DND-41 (cell line): ENCODE results near the gene S100A1.

Experiments
- ATAC-seq: fragments of 200-7000 bp; cut with Tn5 transposase; 3 replicates; pipeline ENCODE4 v1.9.1; 2021; ENCODE audit warnings: low read depth; ENCODE audit not compliant: insufficient read depth
- DNase-seq: peaks from one replicate; pipeline ENCODE4 v3.0.0-alpha.2; 2020
- H2AFZ ChIP-seq: 2 replicates; pipeline ENCODE4 v1.6.0; 2012; ENCODE audit warnings: low read depth, low read length
- H3K27ac ChIP-seq: 2 replicates; pipeline ENCODE4 v1.5.1; 2012; ENCODE audit warnings: low read length, inconsistent platforms
- H3K27me3 ChIP-seq: fragments of 200-600 bp; sonication (generic); 2 replicates; pipeline ENCODE4 v1.6.0; 2012; ENCODE audit warnings: low read length, mild to moderate bottlenecking, inconsistent platforms; ENCODE audit not compliant: insufficient read depth, poor library complexity
- H3K36me3 ChIP-seq: 2 replicates; pipeline ENCODE4 v1.5.1; 2012; ENCODE audit warnings: low read length, inconsistent platforms; ENCODE audit not compliant: insufficient read depth
- H3K4me1 ChIP-seq: 2 replicates; pipeline ENCODE4 v1.5.1; 2012; ENCODE audit warnings: mild to moderate bottlenecking, low read length; ENCODE audit not compliant: insufficient read depth
- H3K4me2 ChIP-seq: 2 replicates; pipeline ENCODE4 v1.6.0; 2012; ENCODE audit warnings: mild to moderate bottlenecking, moderate library complexity, low read length, inconsistent platforms; ENCODE audit not compliant: insufficient read depth
- H3K4me3 ChIP-seq, 2 experiments: fragments of 200-600 bp in 1 of 2; shearing (Covaris generic) in 1 of 2; 2 replicates each; pipeline ENCODE4 v1.5.1; 2012 to 2016; ENCODE audit warnings: inconsistent platforms in 2 of 2, low read length in 2 of 2, mild to moderate bottlenecking in 2 of 2, low read depth in 1 of 2, moderate library complexity in 1 of 2
- H3K79me2 ChIP-seq: 2 replicates; pipeline ENCODE4 v1.6.0; 2012; ENCODE audit warnings: low read length, inconsistent platforms; ENCODE audit not compliant: insufficient read depth
- H3K9ac ChIP-seq: 2 replicates; pipeline ENCODE4 v1.6.0; 2012; ENCODE audit warnings: low read depth, mild to moderate bottlenecking, inconsistent platforms, low read length, moderate library complexity
- H3K9me3 ChIP-seq: 2 replicates; pipeline ENCODE4 v1.5.1; 2012; ENCODE audit warnings: low read length, moderate library complexity, mild to moderate bottlenecking, inconsistent platforms; ENCODE audit not compliant: insufficient read depth, severe bottlenecking
- H4K20me1 ChIP-seq: 2 replicates; pipeline ENCODE4 v1.6.0; 2012; ENCODE audit warnings: low read length; ENCODE audit not compliant: insufficient read depth
- EZH2 ChIP-seq: IDR thresholded peaks from 3 replicates; pipeline ENCODE4 v1.6.1; 2012; ENCODE audit warnings: borderline replicate concordance, low read depth, mild to moderate bottlenecking, moderate library complexity, low read length, inconsistent platforms; ENCODE audit not compliant: severe bottlenecking
- TF ChIP-seq, protein P1 (sequence below): IDR thresholded peaks from 2 replicates; pipeline ENCODE4 v1.5.1; 2012; ENCODE audit warnings: borderline replicate concordance, low read length, moderate library complexity, mild to moderate bottlenecking; ENCODE audit not compliant: poor library complexity, severe bottlenecking; ENCODE audit errors: extremely low read depth

The S100A1 gene

DNA sequence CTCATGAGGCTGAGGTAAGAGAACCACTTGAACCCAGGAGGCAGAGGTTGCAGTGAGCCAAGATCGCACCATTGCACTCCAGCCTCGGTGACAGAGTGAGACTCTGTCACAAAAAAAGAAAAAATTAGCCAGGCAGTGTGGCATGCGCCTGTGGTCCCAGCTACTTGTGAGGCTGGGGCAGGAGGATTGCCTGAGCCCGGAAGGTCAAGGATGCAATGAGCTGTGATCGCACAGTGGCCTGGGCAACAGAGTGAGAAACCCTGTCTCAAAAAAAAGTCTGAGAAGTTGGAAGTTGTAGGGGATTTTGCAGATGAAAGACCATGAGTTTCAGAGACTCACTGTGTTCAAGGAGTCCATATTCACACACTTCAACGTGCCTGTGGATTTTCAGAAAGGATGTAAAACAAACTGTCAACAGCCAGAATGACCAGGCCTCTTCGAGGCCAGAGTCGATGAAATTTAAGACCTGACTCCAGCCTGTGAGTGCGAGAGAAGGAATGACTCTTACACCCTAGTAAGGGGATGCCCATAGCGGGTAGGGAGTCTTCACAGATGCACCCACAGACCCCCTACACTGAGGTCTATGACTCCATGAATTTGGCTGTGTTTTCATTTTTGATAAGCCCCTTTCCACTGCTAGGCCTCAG, 3.1 kb upstream of the S100A1 start:
- no peaks in the 10 kb centered on the region for H3K79me2 ChIP-seq
- ATAC-seq (no peak), DNase-seq (no peak)
- no peak overlapping the region for H3K9ac ChIP-seq
- H3K4me2 ChIP-seq: no peak overlapping the region
- no peaks in the 10 kb centered on the region for H3K27me3 ChIP-seq
- no peaks in the 10 kb centered on the region for H3K36me3 ChIP-seq
- no peaks in the 10 kb centered on the region for H3K4me1 ChIP-seq
- no peaks in the 10 kb centered on the region for H4K20me1 ChIP-seq
- H3K4me3 ChIP-seq: no peak overlapping the region
- no peaks in the 10 kb centered on the region for H3K9me3 ChIP-seq
- H3K27ac ChIP-seq: no peak overlapping the region
- H2AFZ ChIP-seq: no peak overlapping the region
- TF ChIP-seq EZH2: no peak

DNA sequence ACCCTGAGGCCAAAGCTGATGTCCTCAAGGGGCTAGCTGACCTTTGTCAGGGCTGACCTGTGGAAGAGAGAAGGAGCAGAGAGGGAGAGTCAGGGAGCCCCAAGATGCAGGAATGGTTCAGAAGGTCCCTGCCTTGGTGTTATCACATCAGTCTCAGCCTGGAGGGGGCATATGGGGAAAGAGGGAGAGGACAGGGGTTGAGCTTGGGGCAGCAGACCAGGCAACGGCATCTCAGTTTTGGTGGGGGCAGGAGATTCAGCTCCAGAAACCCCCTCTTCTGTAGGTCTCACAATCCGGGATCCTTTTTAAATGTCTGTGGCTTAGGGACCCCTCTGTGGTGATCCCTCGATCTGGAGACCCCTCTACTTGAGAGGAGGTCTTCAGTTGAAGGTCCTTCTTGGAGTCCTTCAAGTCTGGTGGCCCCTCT, 1.7 kb upstream of the S100A1 start:
- Histone ChIP-seq H2AFZ (no peak overlapping the region), H4K20me1 (no peaks in the 10 kb centered on the region), H3K4me2 (no peak overlapping the region), H3K9me3 (no peaks in the 10 kb centered on the region), H3K27me3 (no peaks in the 10 kb centered on the region), H3K79me2 (no peaks in the 10 kb centered on the region), H3K4me3 (no peak overlapping the region), H3K4me1 (no peaks in the 10 kb centered on the region), H3K36me3 (no peaks in the 10 kb centered on the region), H3K27ac (no peak overlapping the region), H3K9ac (no peak overlapping the region)
- DNase-seq (no peak), ATAC-seq (no peak)
- no peak for TF ChIP-seq EZH2
- TF ChIP-seq, protein P1, sequence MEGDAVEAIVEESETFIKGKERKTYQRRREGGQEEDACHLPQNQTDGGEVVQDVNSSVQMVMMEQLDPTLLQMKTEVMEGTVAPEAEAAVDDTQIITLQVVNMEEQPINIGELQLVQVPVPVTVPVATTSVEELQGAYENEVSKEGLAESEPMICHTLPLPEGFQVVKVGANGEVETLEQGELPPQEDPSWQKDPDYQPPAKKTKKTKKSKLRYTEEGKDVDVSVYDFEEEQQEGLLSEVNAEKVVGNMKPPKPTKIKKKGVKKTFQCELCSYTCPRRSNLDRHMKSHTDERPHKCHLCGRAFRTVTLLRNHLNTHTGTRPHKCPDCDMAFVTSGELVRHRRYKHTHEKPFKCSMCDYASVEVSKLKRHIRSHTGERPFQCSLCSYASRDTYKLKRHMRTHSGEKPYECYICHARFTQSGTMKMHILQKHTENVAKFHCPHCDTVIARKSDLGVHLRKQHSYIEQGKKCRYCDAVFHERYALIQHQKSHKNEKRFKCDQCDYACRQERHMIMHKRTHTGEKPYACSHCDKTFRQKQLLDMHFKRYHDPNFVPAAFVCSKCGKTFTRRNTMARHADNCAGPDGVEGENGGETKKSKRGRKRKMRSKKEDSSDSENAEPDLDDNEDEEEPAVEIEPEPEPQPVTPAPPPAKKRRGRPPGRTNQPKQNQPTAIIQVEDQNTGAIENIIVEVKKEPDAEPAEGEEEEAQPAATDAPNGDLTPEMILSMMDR: no peak

DNA sequence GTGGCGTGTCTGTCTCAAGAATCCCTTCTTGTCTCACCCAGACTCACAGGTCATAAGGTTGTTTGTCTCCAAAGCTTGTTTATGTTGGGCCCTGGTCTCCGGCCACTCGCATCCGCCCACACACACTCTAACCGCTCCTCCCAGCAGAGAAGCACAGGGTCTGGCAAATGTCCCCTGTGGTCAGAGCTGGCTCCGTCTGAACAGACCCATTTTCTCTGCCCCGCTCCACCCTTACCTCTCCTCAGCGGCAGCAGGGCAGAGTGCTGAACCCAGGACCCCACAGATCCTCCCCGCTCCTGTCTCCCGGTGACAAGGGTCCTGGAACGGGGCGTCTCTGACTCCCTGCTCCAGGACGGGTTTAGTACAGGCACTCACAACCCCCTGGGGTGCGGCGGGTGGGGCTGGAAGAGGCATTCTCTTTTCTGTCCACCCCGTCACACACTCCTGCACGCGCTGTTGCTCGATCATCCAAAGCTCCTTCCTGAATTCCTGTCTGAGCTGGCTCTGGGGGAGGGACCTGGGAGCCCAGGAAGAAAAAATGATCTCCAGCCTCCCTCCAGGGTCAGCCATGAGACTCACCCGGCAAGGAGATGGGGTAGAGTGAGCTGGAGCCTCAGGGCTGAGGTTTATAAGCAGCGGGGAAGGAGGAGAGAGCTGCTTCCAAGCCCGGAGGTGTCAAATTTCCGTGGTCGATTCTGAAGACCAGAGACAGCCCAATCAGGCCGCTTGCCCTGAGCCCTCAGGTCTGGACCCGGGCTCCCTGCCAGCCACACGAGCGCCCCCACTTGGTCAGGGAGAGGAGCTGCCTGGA, 1.1 kb upstream of the S100A1 start, which contains the start of gene S100A13:
Gene S100A13 (minus strand): TSS at position 602 of the 811 bp plus-strand sequence. CDS start 1,033 bp downstream, outside the sequence.
- no peak for ATAC-seq
- no peak within 1 kb of the TSS for H3K27ac ChIP-seq
- H3K36me3 ChIP-seq: no peaks in the 10 kb centered on the region
- H3K79me2 ChIP-seq: no peaks in the 10 kb centered on the region
- no peaks in the 10 kb centered on the region for H3K9me3 ChIP-seq
- H3K27me3 ChIP-seq: no peaks in the 10 kb centered on the region
- H3K4me2 ChIP-seq: no peak within 1 kb of the TSS
- no peak within 1 kb of the TSS for H3K9ac ChIP-seq
- no peaks in the 10 kb centered on the region for H4K20me1 ChIP-seq
- no peak within 1 kb of the TSS for H3K4me3 ChIP-seq
- no peaks in the 10 kb centered on the region for H3K4me1 ChIP-seq
- TF ChIP-seq, protein P1: no peak
- TF ChIP-seq EZH2: no peak
- no peak for DNase-seq
- H2AFZ ChIP-seq: no peak within 1 kb of the TSS
